HG03520 (cell line): ENCODE data around the gene SCYL2.
"Not testable (repeated sequence)": the region's sequence is repeated elsewhere in the genome, so short reads cannot be mapped to it uniquely, and the experiment has no call there.

Experiments
- ATAC-seq: cut with Tn5 transposase; IDR thresholded peaks from one replicate; pipeline ENCODE4 v1.9.1; 2021; ENCODE audit warnings: mild to moderate bottlenecking, moderate library complexity; ENCODE audit not compliant: unreplicated experiment

Gene SCYL2

DNA sequence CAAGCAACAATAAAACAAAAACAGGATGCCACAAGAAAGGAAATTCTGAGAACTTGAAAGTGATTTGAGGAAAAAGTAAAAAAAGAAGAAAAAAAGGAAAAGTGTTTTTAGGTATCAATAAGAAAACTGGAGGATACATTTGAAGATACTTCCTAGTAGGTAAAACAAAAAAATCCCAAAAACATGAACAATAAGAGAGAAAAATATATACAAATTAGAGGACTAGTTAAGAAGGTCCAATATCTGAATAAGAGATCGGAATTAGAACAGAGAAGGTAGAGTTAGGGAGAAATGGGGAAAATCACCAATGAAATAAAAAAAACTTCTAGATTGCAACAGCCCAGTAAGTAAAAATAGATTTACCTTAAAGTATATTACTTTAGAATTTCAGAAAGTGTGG lies 8.8 kb upstream of the SCYL2 start:
- ATAC-seq = no peak

DNA sequence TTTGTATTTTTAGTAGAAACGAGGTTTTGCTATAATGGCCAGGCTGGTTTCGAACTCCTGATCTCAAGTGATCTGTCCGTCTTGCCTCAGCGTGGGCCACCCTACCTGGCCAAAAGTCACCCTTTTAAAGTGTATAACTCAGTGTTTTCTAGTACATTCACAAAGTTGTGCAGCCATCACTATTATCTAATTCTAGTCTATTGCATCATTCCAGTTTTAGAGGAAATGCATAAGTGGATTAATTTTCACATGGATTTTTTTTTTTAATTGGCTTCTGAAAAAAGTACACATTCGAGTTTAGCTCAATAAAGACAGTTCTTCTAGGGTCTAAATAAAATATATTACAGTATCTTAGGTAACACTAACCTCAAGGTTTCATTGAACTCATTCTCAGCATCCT lies 3.8 kb upstream of the SCYL2 start:
- no peak for ATAC-seq

DNA sequence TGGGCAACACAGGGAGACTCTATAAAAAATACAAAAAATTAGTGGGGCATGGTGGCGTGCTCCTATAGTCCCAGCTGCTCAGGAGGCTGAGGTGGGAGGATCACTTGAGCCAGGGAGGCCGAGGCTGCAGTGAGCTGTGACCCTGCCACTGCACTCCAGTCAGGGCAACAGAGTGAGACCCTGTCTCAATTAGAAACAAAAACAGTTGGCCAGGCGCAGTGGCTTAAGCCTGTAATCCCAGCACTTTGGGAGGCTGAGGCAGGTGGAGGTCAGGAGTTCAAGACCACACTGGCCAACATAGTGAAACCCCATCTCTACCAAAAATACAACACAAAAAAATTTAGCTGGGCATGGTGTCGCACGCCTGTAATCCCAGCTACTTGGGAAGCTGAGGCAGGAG lies 1.9 kb upstream of the SCYL2 start:
- not testable (repeated sequence) for ATAC-seq

DNA sequence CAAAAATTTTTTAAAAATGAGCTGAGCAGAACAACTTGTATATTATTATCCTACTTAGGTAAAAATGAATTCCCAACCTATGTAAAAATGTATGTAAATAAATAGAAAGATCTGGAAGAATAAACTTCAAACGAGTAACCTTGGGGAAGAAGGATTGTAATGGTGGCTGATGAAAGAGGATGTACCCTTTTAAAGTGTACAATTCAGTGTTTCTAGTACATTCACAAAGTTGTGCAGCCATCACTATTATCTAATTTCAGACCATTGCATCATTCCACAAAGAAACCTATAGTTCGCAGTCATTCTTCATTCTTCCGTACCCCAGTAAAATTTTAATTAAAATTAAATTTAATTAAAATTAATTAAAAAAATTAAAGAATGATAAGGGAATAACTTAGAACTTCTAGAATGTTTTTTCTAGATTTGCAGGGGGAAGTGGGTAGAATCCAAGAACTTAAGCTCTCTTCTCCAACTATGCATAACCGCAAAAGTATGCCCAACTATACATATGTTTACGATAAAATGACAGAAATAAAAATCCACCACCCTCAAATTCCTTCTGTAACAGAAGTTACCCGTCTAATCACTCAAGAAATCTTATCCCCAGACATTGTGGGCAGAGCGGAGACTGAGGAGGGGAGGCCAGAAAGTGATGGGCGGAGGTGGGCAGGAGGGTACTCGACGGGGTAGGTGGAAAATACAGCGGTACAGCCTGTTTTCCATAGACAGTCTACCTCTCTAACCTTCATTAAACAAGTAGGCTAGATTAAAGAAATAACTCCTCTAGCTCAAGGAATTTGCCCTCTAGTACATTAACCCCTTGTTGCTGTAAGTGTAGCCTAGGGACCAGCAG lies 1.0 kb upstream of the SCYL2 start:
- ATAC-seq = no peak

DNA sequence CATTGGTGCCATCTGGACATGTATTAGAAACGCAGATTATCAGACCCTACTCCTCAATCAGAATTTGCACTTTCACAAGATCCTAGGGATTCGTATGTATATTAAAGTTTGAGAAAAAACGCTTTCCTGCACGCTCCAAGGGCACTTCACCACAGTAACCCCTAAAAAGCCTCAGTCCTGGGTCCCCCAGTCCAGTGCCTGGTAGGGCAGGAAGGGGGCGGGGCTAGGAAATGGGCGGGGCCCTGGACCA lies 467 bp upstream of the SCYL2 start:
- ATAC-seq = peak; percentile 80

DNA sequence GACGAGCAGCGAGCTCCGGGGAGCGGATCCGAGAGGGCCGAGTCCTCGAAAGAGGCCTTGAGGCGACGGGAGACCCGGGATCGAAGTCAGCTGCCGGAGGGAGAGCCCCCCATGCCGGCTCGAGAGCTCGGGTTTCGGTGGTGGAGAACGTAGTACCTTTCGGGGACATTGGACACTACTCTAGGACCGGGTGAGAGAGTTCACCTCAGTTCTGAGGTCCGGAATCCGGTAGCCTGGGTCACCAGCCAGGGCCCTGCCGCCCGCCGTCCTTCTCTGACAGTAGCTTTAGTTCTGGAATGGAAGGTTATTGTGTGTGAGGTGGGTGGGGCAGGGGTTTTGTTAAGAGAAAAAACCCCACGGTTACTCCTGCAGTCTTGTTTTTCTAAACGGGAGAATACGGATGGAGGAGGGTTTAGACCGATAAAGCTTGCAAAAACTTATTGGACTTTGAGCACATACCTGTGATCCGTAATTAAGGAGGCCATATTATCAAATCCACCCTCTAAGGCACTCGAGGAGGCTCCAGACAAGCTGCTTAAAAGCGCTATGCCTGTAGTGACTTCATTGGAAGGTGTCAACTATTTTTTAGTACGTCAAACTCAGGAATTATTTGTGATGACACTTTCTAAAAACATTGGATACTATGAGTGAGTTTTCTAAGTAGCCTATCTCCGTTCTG lies 765 bp downstream of the SCYL2 start:
- ATAC-seq = peak; percentile 9

DNA sequence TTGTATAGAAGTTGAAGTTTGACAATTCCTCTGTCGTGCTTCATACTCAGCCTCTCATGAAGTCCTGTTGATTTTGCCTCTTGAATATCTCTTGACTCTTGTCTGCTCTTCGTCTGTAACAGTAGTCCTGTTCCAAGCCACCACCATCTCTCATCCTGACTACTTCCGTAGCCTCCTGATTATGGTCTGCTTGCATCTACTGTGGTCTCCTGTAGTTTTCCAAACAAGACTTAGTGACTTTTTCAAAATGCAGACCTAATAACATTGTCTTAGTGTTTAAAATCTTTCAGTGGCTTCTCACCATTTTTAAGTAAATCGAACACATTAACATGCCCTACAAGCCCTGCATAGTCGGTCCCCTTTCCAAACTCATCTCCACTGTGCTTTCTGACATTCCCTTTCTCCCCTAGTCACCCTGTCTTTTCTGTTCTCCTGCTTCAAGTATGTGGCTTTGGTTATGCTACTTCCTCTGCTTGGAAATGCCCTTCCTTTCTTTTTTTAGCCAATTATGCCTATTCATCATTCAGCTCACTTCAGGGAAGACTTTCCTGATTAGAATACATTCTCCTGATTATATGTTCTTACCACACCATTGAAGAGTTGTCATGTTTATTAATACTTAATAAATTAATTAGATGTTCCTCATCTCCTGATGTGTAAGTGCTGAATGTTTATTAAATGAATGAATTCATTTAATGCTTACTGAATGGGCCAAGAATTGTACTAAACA lies 2.0 kb downstream of the SCYL2 start:
- no peak for ATAC-seq

DNA sequence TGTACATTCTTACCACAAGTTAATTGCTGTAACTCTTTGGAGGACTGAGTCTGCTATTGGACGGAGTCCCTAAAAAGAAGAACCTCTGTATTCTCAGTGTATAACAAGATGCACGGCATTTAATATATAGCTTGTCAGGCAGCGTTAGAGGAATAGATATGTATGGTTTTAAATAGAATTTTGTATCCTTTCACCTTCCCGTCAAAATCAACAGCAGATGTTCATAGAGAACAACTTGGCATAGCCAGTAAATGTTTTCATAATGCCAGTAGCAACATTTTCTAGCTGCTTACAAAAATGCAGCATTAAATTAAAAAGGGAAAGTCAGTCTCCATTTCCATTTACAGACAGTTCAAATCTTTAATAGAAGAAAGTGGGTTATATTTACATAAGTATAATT lies 6.8 kb downstream of the SCYL2 start:
- ATAC-seq = no peak

DNA sequence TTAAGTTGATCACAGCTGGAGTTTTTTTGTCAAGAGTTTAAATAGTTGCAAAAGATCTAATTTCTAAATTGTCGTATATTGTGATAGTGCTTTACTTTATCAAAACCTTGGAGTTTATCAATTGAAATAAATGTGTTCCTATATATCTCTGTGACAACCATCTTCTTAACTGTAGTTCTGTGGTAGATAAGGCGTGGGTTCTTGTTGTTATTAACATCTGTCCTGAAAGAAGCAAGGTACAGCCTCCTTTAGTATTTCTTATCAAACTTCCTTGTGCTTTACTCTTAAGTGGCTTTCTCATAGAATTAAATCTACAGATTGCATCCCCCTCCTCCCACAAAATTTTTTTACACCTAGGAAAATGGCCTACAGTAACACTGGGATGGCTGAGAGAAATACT lies 7.3 kb downstream of the SCYL2 start:
- ATAC-seq = no peak

DNA sequence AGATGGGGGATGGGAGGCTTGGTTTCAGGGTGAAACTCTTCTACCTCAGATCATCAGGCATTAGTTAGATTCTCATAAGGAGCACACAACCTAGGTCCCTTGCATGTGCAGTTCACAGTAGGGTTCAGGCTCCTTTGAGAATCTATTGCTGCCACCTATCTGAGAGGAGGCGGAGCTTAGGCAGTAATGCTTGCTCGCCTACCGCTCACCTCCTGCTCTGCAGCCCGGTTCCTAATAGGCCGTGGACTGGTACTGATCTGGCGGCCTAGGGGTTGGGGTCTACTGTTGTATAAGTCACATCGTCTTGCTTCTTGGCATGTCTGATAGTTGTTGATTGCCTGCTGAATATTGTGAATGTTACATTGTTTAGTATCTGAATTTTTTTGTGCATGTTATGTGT lies 12.2 kb downstream of the SCYL2 start:
- ATAC-seq = no peak

DNA sequence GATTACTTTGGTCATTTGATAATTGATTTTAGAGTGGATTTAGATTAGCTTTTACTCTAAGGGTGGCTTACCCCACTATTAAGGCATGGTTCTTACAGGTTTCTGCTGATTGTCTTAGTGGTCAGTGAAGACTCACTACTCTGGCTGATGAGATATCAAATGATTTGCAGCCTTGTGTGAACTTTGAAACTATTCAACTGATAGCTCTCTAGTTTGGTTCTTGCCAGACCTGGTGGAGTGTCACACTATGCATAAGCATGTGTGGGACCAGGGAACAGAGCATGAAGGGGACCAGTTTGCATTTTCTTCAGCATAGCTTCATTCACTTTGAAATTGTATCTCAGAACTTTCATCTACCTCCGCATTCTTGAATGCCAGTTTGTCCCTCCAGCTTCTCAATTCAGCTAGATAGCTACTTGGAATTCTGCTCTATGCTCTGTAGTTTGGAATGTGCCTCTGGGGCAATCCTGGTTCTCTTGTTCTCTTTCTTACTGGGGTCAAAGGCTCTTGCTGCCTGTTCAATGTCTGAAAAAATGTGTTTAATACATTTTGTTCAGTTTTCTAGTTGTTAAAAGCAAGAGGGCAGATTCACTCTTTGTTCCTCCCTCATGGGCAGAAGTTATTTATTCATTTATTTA lies 12.7 kb downstream of the SCYL2 start:
- ATAC-seq = no peak

DNA sequence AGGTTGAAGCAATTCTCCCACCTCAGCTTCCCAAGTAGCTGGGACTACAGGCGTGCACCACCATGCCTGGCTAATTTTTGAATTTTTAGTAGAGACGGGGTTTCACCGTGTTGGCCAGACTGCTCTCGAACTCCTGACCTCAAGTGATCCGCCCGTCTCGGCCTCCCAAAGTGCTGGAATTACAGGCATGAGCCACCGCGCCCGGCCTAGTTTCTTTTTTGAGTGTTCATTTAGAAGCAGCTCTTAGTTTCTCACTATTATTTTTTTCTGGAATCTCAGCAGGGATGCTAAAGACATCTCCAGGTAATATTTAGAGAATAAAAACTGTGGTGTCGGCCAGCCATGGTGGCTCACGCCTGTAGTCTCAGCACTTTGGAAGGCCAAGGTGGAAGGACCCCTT lies 17.6 kb downstream of the SCYL2 start:
- ATAC-seq = not testable (repeated sequence)

DNA sequence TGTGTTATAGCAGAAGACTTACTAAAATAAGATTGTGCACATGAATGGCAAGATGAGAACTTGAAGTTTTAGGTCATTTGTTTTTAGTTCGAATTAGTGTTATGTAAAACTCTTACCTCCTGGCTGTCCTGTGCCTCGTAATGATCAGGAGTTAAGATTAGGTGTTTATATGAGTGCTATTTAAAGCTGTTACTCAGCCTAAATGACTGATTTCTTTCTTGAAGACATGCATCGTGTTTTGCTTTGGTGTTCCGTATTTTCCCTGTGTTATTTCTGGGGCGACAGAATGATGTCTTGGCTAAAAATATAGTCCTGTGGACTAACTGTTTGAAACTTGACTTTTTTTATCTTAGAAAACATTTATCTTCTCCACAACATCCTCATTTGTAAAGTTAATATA lies 22.1 kb downstream of the SCYL2 start:
- ATAC-seq = no peak

DNA sequence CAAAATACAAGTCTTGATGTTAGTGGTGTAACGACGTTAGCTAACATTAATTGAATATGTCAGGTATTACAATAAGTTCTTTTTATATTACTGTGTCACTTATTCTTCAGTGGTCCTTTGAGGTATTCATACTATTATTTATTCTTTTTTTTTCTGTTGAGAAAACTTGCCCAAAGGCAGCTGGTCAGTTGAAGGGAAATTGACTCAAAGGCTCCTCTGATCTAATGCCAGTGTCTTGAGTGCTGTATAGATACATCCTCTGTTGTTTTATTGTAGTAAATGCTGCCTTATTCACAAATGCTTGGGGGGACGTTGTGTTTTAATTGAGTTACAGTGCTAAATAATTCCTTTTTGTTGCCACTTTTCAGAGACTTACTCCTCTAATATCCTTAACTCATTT lies 23.0 kb downstream of the SCYL2 start:
- ATAC-seq = no peak

DNA sequence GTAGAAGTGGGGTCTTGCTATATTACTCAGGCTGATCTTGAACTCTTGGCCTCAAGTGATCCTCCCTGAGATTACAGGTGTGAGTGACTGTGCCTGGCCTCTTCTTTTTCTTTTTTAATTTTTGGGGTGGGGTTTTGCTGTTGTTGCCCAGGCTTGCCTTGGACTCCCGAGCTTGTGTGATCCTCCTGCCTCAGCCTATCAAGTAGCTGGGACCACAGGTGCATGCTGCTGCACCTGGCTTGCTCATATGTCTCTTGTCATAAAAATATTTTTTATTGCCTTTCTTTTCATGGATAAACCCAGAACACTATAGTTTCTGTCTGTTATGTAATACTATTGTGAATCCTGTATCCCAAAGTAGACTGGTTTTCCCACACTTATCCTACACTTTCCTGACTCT lies 26.0 kb downstream of the SCYL2 start:
- no peak for ATAC-seq

DNA sequence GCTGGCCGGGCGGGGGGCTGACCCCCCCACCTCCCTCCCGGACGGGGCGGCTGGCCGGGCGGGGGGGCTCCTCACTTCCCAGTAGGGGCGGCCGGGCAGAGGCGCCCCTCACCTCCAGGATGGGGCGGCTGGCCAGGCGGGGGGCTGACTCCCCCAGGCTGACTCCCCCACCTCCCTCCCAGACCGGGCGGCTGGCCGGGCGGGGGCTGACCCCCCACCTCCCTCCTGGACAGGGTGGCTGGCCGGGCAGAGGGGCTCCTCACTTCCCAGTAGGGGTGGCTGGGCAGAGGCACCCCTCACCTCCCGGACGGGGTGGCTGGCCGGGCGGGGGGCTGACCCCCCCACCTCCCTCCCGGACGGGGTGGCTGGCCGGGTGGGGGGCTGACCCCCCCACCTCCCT lies 27.4 kb downstream of the SCYL2 start:
- ATAC-seq = not testable (repeated sequence)

DNA sequence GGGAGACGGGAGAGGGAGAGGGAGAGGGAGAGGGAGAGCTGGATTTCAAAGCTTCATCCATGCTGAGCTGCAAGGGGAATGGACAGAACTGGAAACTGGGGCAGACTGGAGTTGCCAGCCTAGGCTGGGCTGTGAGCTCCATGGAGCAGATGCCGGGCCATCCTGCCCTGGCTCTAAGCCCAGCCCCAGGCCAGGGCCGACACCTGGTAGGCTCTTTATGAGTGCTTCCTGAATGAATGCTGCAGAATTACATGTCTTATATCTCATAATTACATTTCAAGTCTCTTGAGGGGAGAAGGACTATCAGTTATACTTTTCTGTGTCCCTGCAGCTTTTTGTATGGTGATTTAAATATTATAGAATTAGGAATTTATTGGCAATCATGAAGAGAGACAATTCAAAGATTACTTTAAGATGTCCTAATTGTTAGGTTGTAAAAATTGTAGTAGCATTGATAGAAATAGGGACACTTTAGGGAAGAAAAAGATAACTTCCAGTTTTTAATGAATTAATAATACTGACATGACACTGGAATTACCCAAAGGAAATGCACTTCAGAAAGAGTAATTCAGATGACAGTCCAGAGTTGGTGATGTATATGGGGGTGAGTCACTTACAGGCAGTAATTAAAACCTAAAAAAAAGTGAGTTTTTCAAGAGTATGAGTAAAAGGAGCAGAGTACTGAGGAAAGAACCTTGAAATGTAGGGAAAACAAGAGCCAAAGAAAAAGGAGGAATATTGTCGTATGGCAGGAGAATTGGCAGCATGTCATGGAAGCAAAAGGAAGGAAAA lies 29.0 kb downstream of the SCYL2 start:
- no peak for ATAC-seq

DNA sequence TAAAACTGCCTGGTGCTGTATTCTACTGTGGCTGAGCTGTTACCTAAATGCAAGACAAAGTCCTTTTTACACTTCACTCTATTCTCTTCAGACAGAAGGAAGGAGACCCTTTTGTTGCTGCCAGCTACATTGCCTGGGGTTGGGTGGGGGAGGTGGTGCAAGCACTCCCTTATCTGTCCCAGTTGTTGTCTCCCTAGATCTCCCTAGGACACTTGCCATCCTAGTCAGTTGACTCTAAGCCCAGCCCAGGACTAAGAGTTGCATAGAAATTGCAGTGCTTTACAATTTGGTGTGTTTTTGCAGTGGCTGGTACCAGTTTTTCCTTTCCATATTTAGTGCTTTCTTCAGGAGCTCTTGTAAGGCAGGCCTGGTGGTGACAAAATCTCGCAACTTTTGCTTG lies 35.1 kb downstream of the SCYL2 start:
- no peak for ATAC-seq

DNA sequence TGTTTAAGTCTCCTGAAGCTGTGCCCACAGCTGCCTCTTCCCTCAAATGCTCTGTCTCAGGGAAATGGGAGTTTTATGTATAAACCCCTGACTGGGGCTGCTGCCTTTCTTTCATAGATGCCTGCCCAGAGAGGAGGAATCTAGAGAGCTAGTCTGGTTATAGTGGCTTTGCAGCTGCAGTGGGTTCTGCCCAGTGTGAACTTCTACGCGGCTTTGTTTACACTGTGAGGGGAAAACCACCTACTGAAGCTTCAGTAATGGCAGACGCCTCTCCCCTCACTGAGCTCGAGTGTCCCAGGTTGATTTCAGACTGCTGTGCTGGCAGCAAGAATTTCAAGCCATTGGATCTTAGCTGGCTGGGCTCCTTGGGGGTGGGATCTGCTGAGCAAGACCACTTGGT lies 36.9 kb downstream of the SCYL2 start:
- ATAC-seq = no peak

DNA sequence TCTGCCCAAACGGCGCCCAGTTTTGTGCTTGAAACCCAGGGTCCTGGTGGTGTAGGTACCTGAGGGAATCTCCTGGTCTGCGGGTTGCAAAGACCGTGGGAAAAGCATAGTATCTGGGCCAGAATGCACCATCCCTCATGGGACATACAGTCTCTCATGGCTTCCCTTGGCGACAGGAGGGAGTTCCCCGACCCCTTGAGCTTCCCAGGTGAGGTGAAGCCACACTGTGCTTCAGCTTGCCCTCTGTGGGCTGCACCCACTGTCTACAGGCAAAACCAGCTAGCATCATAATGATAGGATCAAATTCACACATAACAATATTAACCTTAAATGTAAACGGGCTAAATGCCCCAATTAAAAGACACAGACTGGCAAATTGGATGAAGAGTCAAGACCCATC lies 37.4 kb downstream of the SCYL2 start:
- not testable (repeated sequence) for ATAC-seq

DNA sequence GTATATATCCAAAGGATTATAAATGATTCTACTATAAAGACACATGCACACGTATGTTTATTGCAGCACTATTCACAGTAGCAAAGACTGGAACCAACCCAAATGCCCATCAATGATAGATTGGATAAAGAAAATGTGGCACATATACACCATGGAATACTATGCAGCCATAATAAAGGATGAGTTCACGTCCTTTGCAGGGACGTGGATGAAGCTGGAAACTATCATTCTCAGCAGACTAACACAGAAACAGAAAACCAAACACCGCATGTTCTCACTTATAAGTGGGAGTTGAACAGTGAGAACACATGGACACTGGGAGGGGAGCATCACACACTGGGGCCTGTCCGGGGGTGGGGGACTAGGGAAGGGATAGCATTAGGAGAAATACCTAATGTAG lies 41.2 kb downstream of the SCYL2 start:
- ATAC-seq = not testable (repeated sequence)
